Upper lobe of left lung (tissue), 6 donors: ENCODE measurements around the gene NDUFA7. TPM values are rescaled to one million over a fixed set of nuclear protein-coding genes. Genes with fewer than 3 reads are reported as not detected.

ENCODE experiments used
- ATAC-seq, 2 donors: fragments of 200-7000 bp; cut with Tn5 transposase; one replicate each; pipeline ENCODE4 v1.9.1; 2022; ENCODE audit warnings: mild to moderate bottlenecking in 2 of 2, moderate library complexity in 2 of 2; ENCODE audit not compliant: low FRiP score in 2 of 2
- DNase-seq, 2 donors: peaks; one replicate each; pipeline ENCODE4 v3.0.0-alpha.2; 2019 to 2020
- H3K27ac ChIP-seq, 4 donors: fragments of 200-600 bp; sonication (generic); one replicate each; pipeline ENCODE4 v1.5.1; 2016 to 2019
- H3K27me3 ChIP-seq, 4 donors: fragments of 200-600 bp; sonication (generic); one replicate each; pipeline ENCODE4 v1.5.1; 2017 to 2019
- H3K36me3 ChIP-seq, 4 donors: fragments of 200-600 bp; sonication (generic); one replicate each; pipeline ENCODE4 v1.5.1; 2016 to 2019
- H3K4me1 ChIP-seq, 4 donors: fragments of 200-600 bp; sonication (generic); one replicate each; pipeline ENCODE4 v1.5.1; 2018 to 2019
- H3K4me3 ChIP-seq, 4 donors: fragments of 200-600 bp; sonication (generic); one replicate each; pipeline ENCODE4 v1.5.1; 2017 to 2019; ENCODE audit warnings: mild to moderate bottlenecking in 2 of 4, moderate library complexity in 1 of 4
- H3K9me3 ChIP-seq, 4 donors: fragments of 200-600 bp; sonication (generic); one replicate each; pipeline ENCODE4 v1.5.1; 2018 to 2019
- CTCF ChIP-seq, 6 experiments: fragments of 450-650 bp in 4 of 6; fragments of 200-600 bp in 2 of 6; sonication (generic) in 2 of 6; IDR thresholded peaks; one replicate each; pipeline ENCODE4 v1.5.1; 2016 to 2019; ENCODE audit warnings: antibody characterized with exemption in 6 of 6
- EP300 ChIP-seq, 4 donors: sonication (generic); formaldehyde crosslinking; IDR thresholded peaks; one replicate each; pipeline ENCODE4 v1.5.1; 2017; ENCODE audit warnings: antibody characterized with exemption in 4 of 4, control low read depth in 2 of 4
- POLR2A ChIP-seq, 4 donors: fragments of 450-650 bp; IDR thresholded peaks; one replicate each; pipeline ENCODE4 v1.5.1; 2016 to 2017; ENCODE audit warnings: antibody characterized with exemption in 4 of 4, mild to moderate bottlenecking in 2 of 4
- POLR2AphosphoS5 ChIP-seq, 2 donors: sonication (generic); formaldehyde crosslinking; IDR thresholded peaks; one replicate each; pipeline ENCODE4 v1.5.1; 2017; ENCODE audit warnings: antibody characterized with exemption in 2 of 2
- WGBS, 2 donors: methylation state at CpG; one replicate each; pipeline ENCODE4 v1.1.5; 2017 to 2018; 5-methylcytosine and 5-hydroxymethylcytosine counted together
- total RNA-seq, 6 donors: library from RNA; depleted of rRNA in 4 of 6; stranded (reverse); fragments of >200 nt in 4 of 6; gene quantifications; one replicate each; pipeline versions ENCODE4 v1.1.0 to v1.2.1, GENCODE V29; 2016 to 2021
- donor health status: DM: no; HTN: no; CAD: no; lungs with moderate emphysema.
- donor health status: DM: no; HTN: yes; CAD: no; lungs with severe emphysema.

Gene NDUFA7
- total RNA-seq, 6 donors from 2014 or later = 13.6 to 50.9 (median 31.1) TPM

DNA sequence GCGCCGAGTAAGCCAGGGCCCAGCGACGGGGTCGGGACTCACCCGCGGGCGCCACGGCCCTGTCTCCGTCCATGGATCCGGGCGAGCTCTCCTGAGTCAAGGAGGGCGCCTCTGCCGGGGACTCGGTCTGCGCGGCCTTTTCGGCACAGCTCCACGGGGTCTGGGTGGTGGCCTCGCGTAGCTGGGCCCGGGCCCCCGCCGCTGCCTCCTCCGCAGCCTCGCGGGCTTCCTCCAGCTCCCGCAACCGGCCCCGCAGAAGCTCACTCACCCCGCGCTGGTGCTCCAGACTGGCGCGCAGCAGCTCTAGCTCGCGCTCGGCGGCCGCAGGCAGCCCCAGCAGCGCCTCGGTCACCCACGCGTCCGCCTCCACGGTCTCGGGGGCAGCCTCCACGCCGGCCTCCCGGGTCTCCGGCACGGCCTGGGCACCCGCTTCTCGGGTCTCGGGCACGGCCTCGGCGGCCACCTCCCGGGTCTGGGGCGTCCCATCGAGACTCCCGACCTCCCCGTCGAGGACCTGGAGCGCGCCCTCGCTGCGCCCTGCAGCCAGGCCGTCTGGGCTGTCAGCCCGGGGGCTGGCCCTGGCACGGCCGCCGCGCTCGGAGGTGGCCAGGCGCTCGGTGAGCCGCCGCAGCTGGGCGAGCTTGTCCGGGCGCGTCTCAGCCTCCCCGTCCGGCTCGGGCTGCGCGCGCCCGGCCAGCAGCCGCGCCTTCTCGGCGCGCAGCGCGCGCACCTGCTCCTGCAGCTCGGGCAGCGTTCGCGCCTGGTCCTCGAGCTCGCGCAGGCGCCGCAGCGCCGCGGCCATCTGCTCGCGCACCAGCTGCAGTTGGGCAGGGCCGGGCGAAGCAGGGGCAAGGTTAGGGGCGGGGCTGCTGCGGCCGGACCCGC is 13.5 kb upstream of the NDUFA7 start:
- no peak for TF ChIP-seq EP300 (IDR thresholded peaks at IDR 0.05)
- no peak for TF ChIP-seq CTCF (IDR thresholded peaks at IDR 0.05)
- no peak for TF ChIP-seq POLR2AphosphoS5 (IDR thresholded peaks at IDR 0.05)
- TF ChIP-seq POLR2A (IDR thresholded peaks at IDR 0.05) = no peak
- DNase-seq = peak; percentile 63 to 95
- 37 to 53% methylated on average over 6 to 76 of the region's 117 CpGs for WGBS, 2 donors
- H3K4me1 ChIP-seq = peaks cover 22 to 55% (median 44%) of the 10 kb centered on the region in 4 donors
- peak overlapping the region in 3 of 4 donors; percentile 38 to 45 (median 38) for H3K4me3 ChIP-seq
- H3K27ac ChIP-seq = peak overlapping the region in 2 of 4 donors; percentile 59 to 61
- no peaks in the 10 kb centered on the region for H3K9me3 ChIP-seq
- ATAC-seq = peak; percentile 48 to 73
- H3K36me3 ChIP-seq = peaks cover 0 to 41% (median 19%) of the 10 kb centered on the region in 4 donors
- H3K27me3 ChIP-seq = peaks cover 0 to 27% (median 11%) of the 10 kb centered on the region in 4 donors

DNA sequence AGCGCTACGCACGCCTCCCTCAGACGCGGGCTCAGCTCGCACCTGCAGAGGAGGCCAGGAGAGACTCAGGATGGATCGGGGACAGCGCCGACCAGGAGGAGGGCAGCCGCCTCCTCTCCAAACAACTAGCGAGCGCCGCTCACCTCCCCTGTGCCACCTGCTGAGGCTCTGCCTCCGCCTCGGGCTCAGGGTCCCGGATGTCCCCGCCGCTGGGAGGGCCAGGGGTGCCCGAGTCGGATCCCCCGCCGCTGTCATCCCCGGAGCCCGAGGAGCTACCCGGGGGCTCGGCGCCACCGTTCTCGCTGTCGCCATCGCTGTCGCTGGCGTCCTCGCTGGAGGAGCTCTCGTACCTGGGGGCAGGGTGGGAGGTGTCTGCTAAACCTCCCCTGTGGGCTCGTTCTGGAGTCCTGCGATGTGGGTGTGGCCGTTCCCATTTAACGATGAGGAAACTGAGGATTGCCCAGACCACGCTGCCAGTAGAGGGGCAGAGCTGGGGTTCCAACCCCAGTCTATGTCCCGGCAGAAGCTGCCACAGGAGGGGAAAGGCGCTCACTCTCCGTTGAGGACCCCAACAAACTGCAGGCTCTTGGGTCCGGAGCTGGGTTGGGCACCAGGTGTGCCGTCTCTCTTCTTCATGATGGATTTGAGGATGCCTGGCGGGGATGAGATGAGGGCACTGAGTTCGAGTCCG is 12.7 kb upstream of the NDUFA7 start:
- Histone ChIP-seq H3K27me3 (peaks cover 0 to 27% (median 11%) of the 10 kb centered on the region in 4 donors), H3K4me3 (peak overlapping the region in 2 of 4 donors; percentile 38 to 45), H3K27ac (peak overlapping the region in 1 of 4 donors; percentile 61), H3K36me3 (peaks cover 0 to 45% (median 20%) of the 10 kb centered on the region in 4 donors), H3K4me1 (peaks cover 22 to 50% (median 39%) of the 10 kb centered on the region in 4 donors), H3K9me3 (no peaks in the 10 kb centered on the region)
- peak in 1 of 2 donors; percentile 82 for DNase-seq
- no peak for ATAC-seq
- no peak for TF ChIP-seq POLR2AphosphoS5 (IDR thresholded peaks at IDR 0.05)
- no peak for TF ChIP-seq EP300 (IDR thresholded peaks at IDR 0.05)
- TF ChIP-seq CTCF (IDR thresholded peaks at IDR 0.05) = no peak
- no peak for TF ChIP-seq POLR2A (IDR thresholded peaks at IDR 0.05)
- WGBS, 2 donors = 50 to 56% methylated on average over 22 to 24 of the region's 48 CpGs

- H3K9me3 ChIP-seq = no peaks in the 10 kb centered on the region
- peaks cover 22 to 49% (median 36%) of the 10 kb centered on the region in 4 donors for H3K4me1 ChIP-seq
- ATAC-seq = no peak
- TF ChIP-seq EP300 (IDR thresholded peaks at IDR 0.05) = no peak
- TF ChIP-seq POLR2AphosphoS5 (IDR thresholded peaks at IDR 0.05) = peak in 1 of 2 donors; percentile 15
- 37 to 54% methylated on average over 32 to 52 of the region's 52 CpGs for WGBS, 2 donors
- H3K27ac ChIP-seq = peak overlapping the region in 1 of 4 donors; percentile 13
- H3K36me3 ChIP-seq = peaks cover 0 to 51% (median 20%) of the 10 kb centered on the region in 4 donors
- no peak overlapping the region for H3K4me3 ChIP-seq
- DNase-seq = peak in 1 of 2 donors; percentile 84
- H3K27me3 ChIP-seq = peaks cover 0 to 27% (median 11%) of the 10 kb centered on the region in 4 donors
Measured at GRCh38 chr19:8332976-8333766, 12.0 kb upstream of the NDUFA7 start.

- H3K9me3 ChIP-seq = no peaks in the 10 kb centered on the region
- no peak for TF ChIP-seq POLR2A (IDR thresholded peaks at IDR 0.05)
- TF ChIP-seq EP300 (IDR thresholded peaks at IDR 0.05) = no peak
- no peak for TF ChIP-seq CTCF (IDR thresholded peaks at IDR 0.05)
- no peak for TF ChIP-seq POLR2AphosphoS5 (IDR thresholded peaks at IDR 0.05)
Measured at GRCh38 chr19:8331263-8331845, 10.2 kb upstream of the NDUFA7 start.

More at GRCh38 chr19:8331263-8331845, 10.2 kb upstream of the NDUFA7 start:
- Histone ChIP-seq H3K36me3 (peaks cover 0 to 60% (median 20%) of the 10 kb centered on the region in 4 donors), H3K27me3 (peaks cover 0 to 27% (median 11%) of the 10 kb centered on the region in 4 donors), H3K4me1 (peaks cover 21 to 36% (median 28%) of the 10 kb centered on the region in 4 donors), H3K27ac (peak overlapping the region in 1 of 4 donors; percentile 4), H3K4me3 (no peak overlapping the region)
- DNase-seq (no peak), ATAC-seq (no peak)
- WGBS, 2 donors = 80 to 84% methylated on average over 8 of the region's 8 CpGs
